ENCODE results near the gene CDX1.

Gene CDX1

GRCh38 chr5:150181766-150182545, 15.4 kb downstream of the CDX1 start:
- no peaks in the 10 kb centered on the region for H3K4me1 ChIP-seq
- DNase-seq = no peak
- H3K27me3 ChIP-seq = no peaks in the 10 kb centered on the region
- H3K4me3 ChIP-seq (ENCODE audit: low read depth, low read length) = no peak overlapping the region
- no peak for TF ChIP-seq CTCF (IDR thresholded peaks at IDR 0.05; ENCODE audit: low read depth, low read length)
- no peaks in the 10 kb centered on the region for H3K9me3 ChIP-seq
- no peaks in the 10 kb centered on the region for H3K36me3 ChIP-seq

- Histone ChIP-seq H3K4me1 (no peaks in the 10 kb centered on the region), H3K27me3 (no peaks in the 10 kb centered on the region), H3K36me3 (no peaks in the 10 kb centered on the region), H3K4me3 (ENCODE audit: low read depth, low read length) (no peak overlapping the region), H3K9me3 (no peaks in the 10 kb centered on the region)
- TF ChIP-seq CTCF (IDR thresholded peaks at IDR 0.05; ENCODE audit: low read depth, low read length) = no peak
- no peak for DNase-seq
These were observed 16.2 kb downstream of the CDX1 start for GRCh38 chr5:150182774-150183173.

- no peak for DNase-seq
- no peak overlapping the region for H3K4me3 ChIP-seq (ENCODE audit: low read depth, low read length)
- no peaks in the 10 kb centered on the region for H3K27me3 ChIP-seq
- H3K36me3 ChIP-seq = no peaks in the 10 kb centered on the region
- H3K9me3 ChIP-seq = no peaks in the 10 kb centered on the region
- H3K4me1 ChIP-seq = no peaks in the 10 kb centered on the region
- no peak for TF ChIP-seq CTCF (IDR thresholded peaks at IDR 0.05; ENCODE audit: low read depth, low read length)
These were observed 16.9 kb downstream of the CDX1 start for GRCh38 chr5:150183436-150183835.

- no peak for DNase-seq
- TF ChIP-seq CTCF (IDR thresholded peaks at IDR 0.05; ENCODE audit: low read depth, low read length) = no peak
- Histone ChIP-seq H3K4me3 (ENCODE audit: low read depth, low read length) (no peak overlapping the region), H3K27me3 (no peaks in the 10 kb centered on the region; the same call in 1 of the 2 replicates), H3K4me1 (no peaks in the 10 kb centered on the region), H3K36me3 (no peaks in the 10 kb centered on the region), H3K9me3 (no peaks in the 10 kb centered on the region)
These were observed 17.4 kb downstream of the CDX1 start for GRCh38 chr5:150184006-150184405.

GRCh38 chr5:150184990-150185912, 18.7 kb downstream of the CDX1 start:
- H3K27me3 ChIP-seq = peaks cover 12% of the 10 kb centered on the region
- no peak for TF ChIP-seq CTCF (IDR thresholded peaks at IDR 0.05; ENCODE audit: low read depth, low read length)
- H3K36me3 ChIP-seq = no peaks in the 10 kb centered on the region
- no peaks in the 10 kb centered on the region for H3K9me3 ChIP-seq
- DNase-seq = no peak
- no peaks in the 10 kb centered on the region for H3K4me1 ChIP-seq
- H3K4me3 ChIP-seq (ENCODE audit: low read depth, low read length) = no peak overlapping the region
